GM21360 (cell line): Measurements from ENCODE around the gene HDAC11.
"Not testable (repeated sequence)": the region's sequence is repeated elsewhere in the genome, so short reads cannot be mapped to it uniquely, and the experiment has no call there.

Experiments used
- ATAC-seq: cut with Tn5 transposase; IDR thresholded peaks from one replicate; pipeline ENCODE4 v1.9.1; 2021; ENCODE audit warnings: mild to moderate bottlenecking, moderate library complexity; ENCODE audit not compliant: unreplicated experiment

The HDAC11 gene

GRCh38 chr3:13492976-13493866, 13.1 kb downstream of the HDAC11 start:
- ATAC-seq: no peak

DNA sequence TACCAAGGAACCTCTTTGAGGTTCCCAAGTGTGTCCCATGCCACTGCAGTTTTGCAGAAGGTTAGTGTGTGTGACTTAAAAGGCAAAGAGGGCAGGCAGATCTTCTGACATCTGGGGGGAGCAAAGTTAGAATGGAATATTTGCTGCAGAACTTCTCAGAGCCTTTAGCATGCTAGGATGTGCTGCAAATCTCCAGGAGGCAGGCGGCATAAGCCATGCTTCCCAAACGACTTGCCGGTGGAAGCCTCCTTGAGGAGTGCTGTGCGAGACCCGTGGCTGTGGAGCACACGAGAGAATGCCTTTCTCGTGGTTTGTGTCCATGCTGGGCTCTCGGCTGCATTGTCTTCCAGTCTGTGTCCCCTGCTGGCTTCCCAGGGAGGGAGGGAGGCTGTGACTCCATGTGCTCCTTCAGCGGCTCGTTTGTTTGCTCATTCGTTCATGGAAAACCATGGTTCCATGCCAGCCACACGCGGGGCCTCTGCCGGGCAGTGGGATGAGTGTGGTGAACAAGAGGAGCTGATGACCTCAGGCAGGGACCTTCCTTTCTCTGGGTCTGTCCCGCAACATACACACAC, 13.8 kb downstream of the HDAC11 start:
- no peak for ATAC-seq

DNA sequence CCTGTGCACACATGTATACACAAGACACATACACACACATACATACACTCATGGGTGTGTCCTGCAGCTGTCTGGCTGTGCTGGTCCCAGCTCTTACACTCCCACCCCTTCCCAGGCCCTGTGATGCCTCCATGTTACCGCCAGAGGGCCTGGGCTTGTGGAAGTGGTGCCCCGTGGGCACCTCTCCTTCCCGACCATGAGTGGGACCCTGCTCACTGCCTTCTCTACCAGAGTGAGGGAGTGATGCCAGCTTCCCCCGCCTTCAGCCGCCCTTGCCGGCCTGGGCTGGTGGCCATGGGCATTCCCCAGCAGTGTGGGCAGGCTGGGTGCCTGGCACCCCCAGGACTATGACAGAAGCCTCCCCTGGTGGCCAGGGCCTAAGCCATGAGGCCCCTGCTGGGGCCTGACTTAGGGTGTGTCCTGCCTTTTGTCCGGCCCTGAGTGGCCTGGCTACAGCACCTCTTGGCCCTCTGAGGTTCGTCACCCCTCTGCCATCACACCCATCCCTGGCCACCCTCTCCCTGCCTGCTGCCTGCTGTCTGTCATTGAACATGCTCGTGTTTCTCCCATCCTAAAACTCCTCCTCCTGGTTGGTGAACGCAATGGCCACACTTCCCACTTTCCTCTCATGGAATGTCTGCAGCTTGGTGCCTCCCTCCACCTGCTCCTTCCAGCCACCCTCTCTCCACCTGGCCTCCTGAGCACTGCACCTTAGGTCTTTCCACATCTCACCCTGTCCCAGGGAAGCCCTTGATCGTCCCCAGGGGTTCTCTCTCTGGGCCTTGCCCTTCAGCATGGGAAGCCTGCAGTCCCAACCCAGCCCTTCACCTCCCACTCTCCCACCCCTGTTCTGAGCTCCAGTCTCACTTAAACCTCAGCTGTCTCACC, 14.6 kb downstream of the HDAC11 start:
- no peak for ATAC-seq

- no peak for ATAC-seq
Measured at GRCh38 chr3:13495351-13495813, 15.3 kb downstream of the HDAC11 start.

DNA sequence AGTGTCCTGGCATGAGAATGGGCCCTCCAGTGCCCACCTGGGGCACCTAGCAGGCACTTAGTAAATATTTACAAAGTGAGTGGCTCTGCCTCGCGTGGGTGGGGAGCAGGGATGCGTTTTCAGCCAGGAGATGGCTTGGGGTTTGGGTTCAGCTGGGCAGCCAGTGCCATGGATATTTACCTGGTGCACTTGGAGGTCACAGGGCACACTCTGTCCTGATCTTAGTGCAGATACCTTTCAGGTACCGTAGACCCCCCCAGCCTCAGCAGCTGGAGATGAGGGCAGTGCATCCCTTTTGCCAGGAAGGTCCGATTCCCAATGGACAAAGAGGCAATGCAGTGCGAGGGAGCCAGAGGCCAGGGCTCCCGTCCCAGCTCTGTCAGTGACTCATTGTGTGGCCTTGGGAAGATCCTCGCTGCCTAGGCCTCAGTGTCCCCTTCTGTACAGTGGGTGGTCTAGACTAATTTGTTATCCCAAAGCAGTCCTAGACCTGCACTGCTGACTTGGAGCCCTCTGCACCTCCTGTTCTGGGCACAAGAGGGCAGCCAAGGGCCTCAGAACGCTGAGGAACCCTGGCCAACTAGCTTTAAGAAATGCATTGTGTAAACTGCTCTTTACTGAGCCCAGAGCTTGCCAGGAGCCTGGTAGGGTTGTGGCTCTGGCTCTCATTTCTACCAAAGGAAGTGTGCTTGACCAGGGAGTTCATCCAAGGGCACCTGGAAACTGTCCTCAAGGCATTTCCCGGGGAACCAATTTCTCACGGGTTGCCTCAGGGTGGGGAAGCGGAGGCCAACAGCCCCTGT, 16.0 kb downstream of the HDAC11 start:
- peak; percentile 70 for ATAC-seq

- no peak for ATAC-seq
Measured at GRCh38 chr3:13496879-13497278, 16.8 kb downstream of the HDAC11 start.

- ATAC-seq: no peak
Measured at GRCh38 chr3:13497386-13497785, 17.3 kb downstream of the HDAC11 start.

- ATAC-seq: no peak
Measured at GRCh38 chr3:13498354-13499060, 18.4 kb downstream of the HDAC11 start.

DNA sequence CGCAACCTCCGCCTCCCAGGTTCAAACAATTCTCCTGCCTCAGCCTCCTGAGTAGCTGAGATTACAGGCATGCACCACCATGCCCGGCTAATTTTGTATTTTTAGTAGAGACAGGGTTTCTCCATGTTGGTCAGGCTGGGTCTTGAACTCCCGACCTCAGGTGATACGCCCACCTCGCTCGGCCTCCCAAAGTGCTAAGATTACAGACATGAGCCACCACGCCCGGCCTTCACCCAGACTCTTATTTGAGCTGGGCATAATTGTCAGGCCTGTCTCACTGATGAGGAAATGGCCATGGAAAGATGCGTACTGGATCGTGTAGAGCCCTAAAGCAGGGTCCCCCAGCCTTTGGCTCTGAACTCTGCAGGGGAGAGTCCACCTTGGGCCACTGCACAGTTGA, 19.1 kb downstream of the HDAC11 start:
- not testable (repeated sequence) for ATAC-seq

GRCh38 chr3:13500133-13500885, 20.2 kb downstream of the HDAC11 start:
- no peak for ATAC-seq

DNA sequence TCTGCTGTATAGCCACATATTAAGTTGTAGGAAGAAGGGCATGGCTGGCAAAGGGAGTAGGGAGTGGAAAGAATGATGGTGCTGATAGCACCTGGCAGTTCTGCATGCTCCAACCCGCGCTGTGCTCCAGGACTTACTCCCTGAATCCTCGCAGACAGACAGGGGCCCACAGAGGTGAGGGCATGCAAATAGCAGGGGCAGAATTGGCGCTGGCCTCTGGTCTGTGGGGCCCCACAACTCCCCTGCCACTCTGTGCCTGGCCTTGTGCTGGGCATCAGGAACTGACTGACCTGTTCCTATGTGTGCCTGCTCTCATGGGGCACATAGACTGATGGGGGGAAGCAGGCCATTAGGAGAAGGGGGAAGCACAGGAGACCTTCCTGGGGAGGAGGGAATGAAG, 20.9 kb downstream of the HDAC11 start:
- no peak for ATAC-seq

GRCh38 chr3:13501521-13501920, 21.4 kb downstream of the HDAC11 start:
- ATAC-seq: no peak

- no peak for ATAC-seq
Measured at GRCh38 chr3:13501958-13502790, 22.1 kb downstream of the HDAC11 start.

DNA sequence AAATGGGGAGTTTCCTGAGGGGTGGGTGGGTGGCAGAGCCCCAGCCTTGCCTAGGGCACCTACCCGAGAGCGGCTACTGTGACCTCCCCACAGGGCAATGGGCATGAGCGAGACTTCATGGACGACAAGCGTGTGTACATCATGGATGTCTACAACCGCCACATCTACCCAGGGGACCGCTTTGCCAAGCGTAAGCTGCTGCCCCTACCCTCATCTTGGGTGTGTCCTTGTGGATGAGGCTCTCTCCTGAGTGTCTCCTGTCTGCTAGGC, 22.6 kb downstream of the HDAC11 start:
- ATAC-seq: no peak

DNA sequence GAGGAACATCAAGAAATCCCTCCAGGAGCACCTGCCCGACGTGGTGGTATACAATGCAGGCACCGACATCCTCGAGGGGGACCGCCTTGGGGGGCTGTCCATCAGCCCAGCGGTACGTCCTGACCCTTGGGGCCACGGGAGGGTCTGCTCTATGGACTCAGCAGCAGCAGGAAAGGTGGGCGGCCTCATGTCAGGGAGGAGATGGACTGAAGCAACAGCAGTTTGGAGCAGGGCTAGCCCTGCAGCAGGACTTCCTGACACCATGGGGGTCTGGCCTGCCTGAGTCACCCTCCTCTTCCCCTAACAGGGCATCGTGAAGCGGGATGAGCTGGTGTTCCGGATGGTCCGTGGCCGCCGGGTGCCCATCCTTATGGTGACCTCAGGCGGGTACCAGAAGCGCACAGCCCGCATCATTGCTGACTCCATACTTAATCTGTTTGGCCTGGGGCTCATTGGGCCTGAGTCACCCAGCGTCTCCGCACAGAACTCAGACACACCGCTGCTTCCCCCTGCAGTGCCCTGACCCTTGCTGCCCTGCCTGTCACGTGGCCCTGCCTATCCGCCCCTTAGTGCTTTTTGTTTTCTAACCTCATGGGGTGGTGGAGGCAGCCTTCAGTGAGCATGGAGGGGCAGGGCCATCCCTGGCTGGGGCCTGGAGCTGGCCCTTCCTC, 24.2 kb downstream of the HDAC11 start:
- no peak for ATAC-seq

DNA sequence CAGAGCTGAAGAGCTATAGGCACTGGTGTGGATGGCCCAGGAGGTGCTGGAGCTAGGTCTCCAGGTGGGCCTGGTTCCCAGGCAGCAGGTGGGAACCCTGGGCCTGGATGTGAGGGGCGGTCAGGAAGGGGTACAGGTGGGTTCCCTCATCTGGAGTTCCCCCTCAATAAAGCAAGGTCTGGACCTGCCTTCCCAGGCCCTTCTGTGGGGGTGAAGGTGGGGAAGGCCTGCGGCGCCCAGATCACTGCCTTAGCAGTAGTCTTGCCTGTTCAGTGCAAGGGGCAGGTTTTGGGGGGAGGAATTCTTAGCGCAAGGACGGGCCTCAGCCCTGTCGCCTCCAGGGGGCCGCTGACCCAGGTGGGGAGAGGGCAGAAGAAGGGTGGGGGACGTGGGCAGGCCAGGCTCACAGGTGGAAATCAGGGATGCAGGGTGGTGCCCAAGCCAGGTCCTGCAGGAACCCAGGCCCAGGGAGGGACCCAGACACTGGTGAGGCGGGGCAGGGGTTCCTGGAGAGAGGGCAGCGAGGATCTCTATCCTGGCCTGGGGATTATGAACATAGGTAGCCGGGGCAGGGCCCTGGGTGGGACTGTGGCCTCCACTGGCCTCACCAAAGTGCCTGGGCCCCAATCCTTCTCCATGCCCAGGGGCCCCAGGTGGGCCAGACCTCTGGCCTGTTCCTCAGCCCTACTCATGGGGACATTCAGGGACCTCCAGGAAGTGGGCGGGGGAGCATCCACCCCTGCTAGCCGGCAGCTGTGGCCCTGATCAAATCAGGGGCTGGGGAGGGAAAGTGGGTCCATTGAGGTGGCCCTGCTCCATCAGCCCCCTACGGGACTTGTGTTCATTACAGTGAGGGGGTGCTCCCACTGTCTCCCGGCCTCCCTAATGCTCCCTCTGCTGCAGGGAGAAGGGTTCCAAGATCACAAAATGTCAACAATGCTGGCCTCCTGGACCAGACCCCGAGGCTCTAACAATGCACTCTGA, 25.3 kb downstream of the HDAC11 start:
- no peak for ATAC-seq

DNA sequence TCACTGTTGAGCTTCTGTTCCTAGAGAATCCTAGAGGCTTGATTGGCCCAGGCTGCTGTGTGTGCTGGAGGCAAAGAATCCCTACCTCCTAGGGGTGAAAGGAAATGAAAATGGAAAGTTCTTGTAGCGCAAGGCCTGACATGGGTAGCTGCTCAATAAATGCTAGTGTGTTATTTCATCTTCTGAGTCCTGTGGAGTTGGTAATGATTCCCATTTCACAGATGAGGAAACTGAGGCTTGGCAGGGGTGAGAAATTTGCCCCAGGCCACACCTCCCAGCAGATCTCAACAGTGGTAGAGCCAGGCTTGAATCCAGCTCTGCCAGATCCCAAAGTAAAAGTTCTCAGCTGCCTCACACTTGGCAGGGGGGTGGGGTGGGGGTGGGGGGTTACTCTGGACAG, 26.1 kb downstream of the HDAC11 start:
- no peak for ATAC-seq
